OCI-LY1 (cell line): ENCODE results near the gene GAL3ST1.

ENCODE experiments used
- CTCF ChIP-seq: fragments of 200-600 bp; sonication (generic), shearing (Covaris generic); IDR thresholded peaks from 2 replicates; pipeline ENCODE4 v1.5.1; 2017; ENCODE audit warnings: mild to moderate bottlenecking, antibody characterized with exemption, low read length, moderate library complexity, mixed read lengths
- EZH2 ChIP-seq: fragments of 200-600 bp; sonication (generic), shearing (Covaris generic); IDR thresholded peaks from 2 replicates; pipeline ENCODE4 v1.8.0; 2017; ENCODE audit warnings: borderline replicate concordance, mixed run types, mild to moderate bottlenecking, antibody characterized with exemption, low read length, moderate library complexity, mixed read lengths

DNA sequence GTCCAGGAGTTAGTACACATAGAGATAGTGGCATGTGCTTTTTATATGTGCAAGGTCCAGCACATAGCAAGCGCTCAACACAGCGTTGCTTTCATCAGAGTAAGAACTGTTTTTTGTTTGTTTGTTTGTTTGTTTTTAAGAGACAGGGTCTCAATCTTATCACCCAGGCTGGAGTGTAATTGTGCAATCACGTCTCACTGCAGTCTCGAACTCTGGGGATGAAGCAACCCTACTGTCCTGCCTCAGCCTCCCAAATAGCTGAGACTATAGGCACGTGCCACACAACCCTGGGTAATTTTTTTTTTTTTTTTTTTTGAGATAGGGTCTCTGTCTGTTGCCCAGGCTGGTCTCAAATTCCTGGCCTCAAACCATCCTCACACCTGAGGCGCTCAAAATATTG is 43.4 kb upstream of the GAL3ST1 start:
- TF ChIP-seq EZH2 (no peak), CTCF (no peak)
